Measurements from ENCODE around the gene ADAD1. TPM values are rescaled to one million over a fixed set of nuclear protein-coding genes. Genes with fewer than 3 reads are reported as not detected.

ADAD1 gene
- total RNA-seq = not detected in 2 replicates

DNA sequence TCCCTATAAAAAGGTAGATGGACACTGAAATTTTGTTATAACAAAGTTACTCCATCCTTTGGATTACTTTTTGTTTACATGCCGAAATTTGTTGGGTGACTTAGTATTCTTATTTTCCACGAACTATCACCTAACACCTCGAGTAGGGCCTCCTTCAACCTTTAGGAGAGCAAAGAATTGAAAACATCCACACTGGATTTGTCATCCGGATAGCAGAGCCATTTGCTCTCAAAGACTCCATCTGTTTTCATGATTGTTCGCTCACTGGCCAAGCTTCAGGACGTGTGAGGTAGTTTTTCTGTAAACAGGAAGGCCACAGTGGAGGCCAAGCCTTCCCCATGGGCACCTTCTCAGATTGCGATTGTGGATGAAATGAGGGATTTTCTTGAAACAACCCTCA lies at the start of gene ADAD1:
TSS of gene ADAD1 (plus strand) at position 301 of the 400 bp plus-strand sequence. CDS start 1,059 bp downstream, outside the sequence.

DNA sequence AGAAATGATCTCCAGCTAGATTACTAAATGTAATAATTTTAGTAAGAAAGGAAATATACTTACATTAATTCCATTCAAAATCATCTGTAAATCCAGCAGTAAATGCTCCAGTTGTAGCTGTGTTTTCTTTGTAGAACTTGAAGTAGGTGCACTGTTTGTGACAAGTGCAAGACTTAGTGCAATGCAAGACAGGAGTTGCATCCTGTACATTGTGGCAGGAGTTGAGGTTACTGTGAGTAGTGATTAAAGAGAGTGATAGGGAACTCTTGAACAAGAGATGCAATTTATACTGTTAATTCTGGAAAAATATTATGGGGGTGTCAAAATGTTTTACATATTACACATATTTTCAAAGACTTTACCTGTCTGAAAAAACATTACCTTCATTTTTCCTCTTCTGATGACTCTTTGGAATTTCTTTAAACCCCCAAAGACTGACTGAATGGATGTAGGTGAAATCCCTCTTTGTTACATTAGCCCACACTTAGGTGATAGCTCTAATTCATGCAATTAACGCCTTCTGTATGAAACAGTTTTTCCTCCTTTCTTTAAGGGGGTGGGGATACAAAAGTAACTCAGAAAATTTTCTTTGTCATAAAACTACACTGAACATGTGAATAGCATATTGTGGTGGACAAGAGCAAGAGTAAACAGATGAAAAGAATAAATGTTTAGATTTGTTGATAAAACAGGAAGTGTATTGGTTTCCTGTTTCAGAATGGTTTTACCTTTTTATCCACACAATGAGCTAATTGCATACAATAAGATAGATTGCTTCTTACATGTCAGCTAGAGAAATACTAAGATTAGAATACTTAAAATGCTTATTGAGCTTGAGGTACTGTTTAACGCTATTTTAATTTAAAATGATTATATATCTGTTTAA lies 77.7 kb downstream of the ADAD1 start, which contains the start of gene IL2:
TSS of gene IL2 (minus strand) at position 495 of the 886 bp plus-strand sequence. CDS start at position 210, 285 bp downstream.

Other genes with a start within 250 kb of the ADAD1 start
- 40.1 and 77.5 TPM in 2 replicates for gene BLTP1, start 226.7 kb upstream of the ADAD1 start, total RNA-seq
- gene IL2, start 77.7 kb downstream of the ADAD1 start, total RNA-seq = not detected in 2 replicates
- gene IL21, start 242.1 kb downstream of the ADAD1 start, total RNA-seq = not detected in 2 replicates